PFSK-1 (cell line): ENCODE data around the gene GRIN2A.

Source experiments
- FOXP2 ChIP-seq: optimal IDR thresholded peaks from 2 replicates; pipeline ENCODE3; 2011; ENCODE audit warnings: borderline replicate concordance, control low read depth, inconsistent platforms; ENCODE audit not compliant: insufficient read depth; ENCODE audit errors: extremely low read length, extremely low read depth
- POLR2AphosphoS5 ChIP-seq: IDR thresholded peaks from 2 replicates; pipeline ENCODE4 v1.6.1; 2012; ENCODE audit warnings: low read depth, mild to moderate bottlenecking, control low read depth, low read length, moderate library complexity
- SIN3A ChIP-seq: IDR thresholded peaks from 2 replicates; pipeline ENCODE4 v1.6.1; 2012; ENCODE audit warnings: mild to moderate bottlenecking, low read length, moderate library complexity, borderline replicate concordance; ENCODE audit not compliant: insufficient read depth
- TAF1 ChIP-seq: IDR thresholded peaks from 2 replicates; pipeline ENCODE4 v1.6.1; 2012; ENCODE audit warnings: low read length, control low read depth, borderline replicate concordance; ENCODE audit not compliant: insufficient read depth
- TF ChIP-seq, protein P1 (sequence below), 2 experiments: IDR thresholded peaks; 2 replicates each; pipeline versions ENCODE4 v1.6.1 to v1.8.0; 2011 to 2012; ENCODE audit warnings: low read depth in 2 of 2, low read length in 2 of 2, control low read depth in 1 of 2, inconsistent platforms in 1 of 2, mild to moderate bottlenecking in 1 of 2, moderate library complexity in 1 of 2; ENCODE audit not compliant: insufficient read depth in 1 of 2

The GRIN2A gene

DNA sequence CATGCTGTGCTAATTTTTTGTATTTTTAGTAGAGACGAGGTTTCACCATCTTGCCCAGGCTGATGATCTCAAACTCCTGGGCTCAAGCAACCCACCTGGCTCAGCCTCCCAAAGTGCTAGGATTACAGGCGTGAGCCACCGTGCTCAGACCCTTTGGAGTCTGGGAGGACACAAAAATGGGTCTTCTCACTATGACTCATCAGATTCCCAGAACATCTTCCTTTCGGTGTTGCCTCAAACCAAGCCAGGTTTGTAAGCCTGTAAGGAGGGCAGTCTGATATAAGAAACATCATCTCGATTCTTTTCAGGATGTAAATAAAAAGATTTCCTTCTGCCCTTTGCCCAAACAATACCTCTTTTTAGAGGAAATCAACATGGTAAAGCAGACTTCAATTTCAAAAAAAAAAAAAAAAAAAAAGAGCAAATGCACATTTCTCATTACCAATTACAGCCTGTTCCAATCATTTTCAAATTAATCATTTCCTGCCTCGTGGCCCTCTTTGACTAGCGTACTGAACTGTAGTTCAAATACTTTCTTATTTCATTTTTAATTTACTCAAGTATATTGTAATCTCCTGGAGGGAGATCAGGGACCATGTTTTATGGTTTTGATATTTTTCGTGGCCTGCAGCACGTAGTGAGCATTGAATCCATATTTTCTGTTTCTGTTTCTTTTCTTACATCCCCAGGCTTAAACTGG, 409.6 kb downstream of the GRIN2A start:
- TF ChIP-seq POLR2AphosphoS5 (no peak), SIN3A (no peak), FOXP2 (no peak), TAF1 (no peak)
- TF ChIP-seq, protein P1, sequence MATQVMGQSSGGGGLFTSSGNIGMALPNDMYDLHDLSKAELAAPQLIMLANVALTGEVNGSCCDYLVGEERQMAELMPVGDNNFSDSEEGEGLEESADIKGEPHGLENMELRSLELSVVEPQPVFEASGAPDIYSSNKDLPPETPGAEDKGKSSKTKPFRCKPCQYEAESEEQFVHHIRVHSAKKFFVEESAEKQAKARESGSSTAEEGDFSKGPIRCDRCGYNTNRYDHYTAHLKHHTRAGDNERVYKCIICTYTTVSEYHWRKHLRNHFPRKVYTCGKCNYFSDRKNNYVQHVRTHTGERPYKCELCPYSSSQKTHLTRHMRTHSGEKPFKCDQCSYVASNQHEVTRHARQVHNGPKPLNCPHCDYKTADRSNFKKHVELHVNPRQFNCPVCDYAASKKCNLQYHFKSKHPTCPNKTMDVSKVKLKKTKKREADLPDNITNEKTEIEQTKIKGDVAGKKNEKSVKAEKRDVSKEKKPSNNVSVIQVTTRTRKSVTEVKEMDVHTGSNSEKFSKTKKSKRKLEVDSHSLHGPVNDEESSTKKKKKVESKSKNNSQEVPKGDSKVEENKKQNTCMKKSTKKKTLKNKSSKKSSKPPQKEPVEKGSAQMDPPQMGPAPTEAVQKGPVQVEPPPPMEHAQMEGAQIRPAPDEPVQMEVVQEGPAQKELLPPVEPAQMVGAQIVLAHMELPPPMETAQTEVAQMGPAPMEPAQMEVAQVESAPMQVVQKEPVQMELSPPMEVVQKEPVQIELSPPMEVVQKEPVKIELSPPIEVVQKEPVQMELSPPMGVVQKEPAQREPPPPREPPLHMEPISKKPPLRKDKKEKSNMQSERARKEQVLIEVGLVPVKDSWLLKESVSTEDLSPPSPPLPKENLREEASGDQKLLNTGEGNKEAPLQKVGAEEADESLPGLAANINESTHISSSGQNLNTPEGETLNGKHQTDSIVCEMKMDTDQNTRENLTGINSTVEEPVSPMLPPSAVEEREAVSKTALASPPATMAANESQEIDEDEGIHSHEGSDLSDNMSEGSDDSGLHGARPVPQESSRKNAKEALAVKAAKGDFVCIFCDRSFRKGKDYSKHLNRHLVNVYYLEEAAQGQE (IDR thresholded peaks at IDR 0.05; ENCODE audit: insufficient read depth in 1 of 2, low read depth in 2 of 2, low read length in 2 of 2): no peak

DNA sequence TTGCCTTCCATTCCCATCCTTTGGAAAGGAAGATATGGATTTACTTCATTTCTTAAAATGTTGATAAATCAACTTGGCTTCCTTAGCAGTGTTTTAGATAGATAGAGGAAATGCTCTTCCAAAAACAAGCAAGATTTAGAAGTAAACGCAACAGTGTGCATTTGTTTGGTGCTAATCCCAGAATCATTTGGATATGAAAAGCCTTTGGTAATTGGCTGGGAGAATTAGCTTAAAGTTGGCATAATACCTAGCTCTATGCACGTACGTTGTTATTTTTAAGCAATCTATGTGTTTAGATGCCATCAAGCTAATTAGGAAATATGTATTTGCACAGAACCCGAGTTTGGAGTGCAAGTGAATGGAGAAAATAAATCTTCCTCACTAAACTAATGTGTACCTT, 415.3 kb downstream of the GRIN2A start:
- TF ChIP-seq TAF1: no peak
- no peak for TF ChIP-seq POLR2AphosphoS5
- TF ChIP-seq, protein P1 (IDR thresholded peaks at IDR 0.05; ENCODE audit: insufficient read depth in 1 of 2, low read depth in 2 of 2, low read length in 2 of 2): no peak
- TF ChIP-seq FOXP2: no peak
- TF ChIP-seq SIN3A: no peak

DNA sequence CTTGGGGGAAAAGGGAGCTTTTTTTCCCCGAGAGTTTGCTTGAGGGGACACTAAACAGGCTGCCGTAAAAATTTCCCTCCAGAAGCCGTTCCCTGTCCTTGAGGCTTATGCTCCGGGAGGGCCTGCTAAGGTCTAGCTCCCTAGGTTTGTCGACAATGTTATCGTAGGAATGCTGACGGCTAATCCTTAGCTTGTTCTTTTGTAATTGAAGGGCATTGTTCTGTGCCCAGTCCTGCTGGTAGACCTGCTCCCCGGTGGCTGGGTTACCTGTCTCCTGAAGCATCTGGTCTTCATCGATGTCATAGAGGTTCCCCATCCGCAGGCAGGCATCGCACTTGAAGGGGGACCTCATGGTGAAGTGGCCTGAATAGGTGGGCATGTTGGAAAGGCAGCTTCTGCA, 418.7 kb downstream of the GRIN2A start:
- TF ChIP-seq, protein P1 (IDR thresholded peaks at IDR 0.05; ENCODE audit: insufficient read depth in 1 of 2, low read depth in 2 of 2, low read length in 2 of 2): no peak
- TF ChIP-seq SIN3A (no peak), POLR2AphosphoS5 (no peak), FOXP2 (no peak)

DNA sequence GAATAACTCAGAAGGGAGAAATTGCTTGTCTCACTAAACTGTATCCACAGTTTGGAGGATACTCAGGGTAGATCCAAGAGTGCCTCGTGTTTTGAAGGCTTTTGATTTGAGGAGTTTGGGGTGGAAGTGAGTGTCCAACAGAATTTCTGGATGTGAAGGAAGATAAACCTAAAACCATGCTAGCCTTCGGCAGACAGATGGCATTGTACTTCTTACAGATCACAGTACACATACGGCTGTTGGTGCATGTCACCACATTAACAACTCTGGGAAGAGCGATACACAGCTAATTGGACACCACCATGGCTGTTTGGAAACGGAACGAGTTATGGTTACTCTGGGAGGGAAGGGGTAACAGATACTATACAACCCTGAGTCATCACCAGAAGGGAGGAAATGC, 420.4 kb downstream of the GRIN2A start:
- no peak for TF ChIP-seq POLR2AphosphoS5
- no peak for TF ChIP-seq SIN3A
- TF ChIP-seq, protein P1 (IDR thresholded peaks at IDR 0.05; ENCODE audit: insufficient read depth in 1 of 2, low read depth in 2 of 2, low read length in 2 of 2): no peak
- no peak for TF ChIP-seq TAF1
- no peak for TF ChIP-seq FOXP2

DNA sequence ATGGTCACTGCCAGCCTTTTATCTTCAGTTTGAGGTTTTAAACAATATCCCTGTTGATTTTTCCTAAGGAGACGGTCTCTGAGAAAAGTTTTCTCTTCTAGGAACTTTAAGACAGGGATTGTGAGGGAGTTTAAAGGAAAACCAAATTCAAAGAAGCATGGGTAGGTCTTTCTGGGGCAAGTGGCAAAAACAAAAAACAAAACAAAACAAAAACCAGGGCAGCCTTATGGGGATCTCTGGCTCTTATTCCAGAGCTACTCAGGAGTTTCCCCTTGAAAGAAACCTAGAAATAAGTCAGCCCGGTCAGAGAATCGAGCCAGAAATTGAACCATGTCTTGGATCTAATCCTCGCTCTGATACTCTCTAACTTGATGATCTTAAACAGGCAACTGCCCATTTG, 424.5 kb downstream of the GRIN2A start:
- TF ChIP-seq TAF1 (no peak), SIN3A (no peak), FOXP2 (no peak), POLR2AphosphoS5 (no peak)
- TF ChIP-seq, protein P1 (IDR thresholded peaks at IDR 0.05; ENCODE audit: insufficient read depth in 1 of 2, low read depth in 2 of 2, low read length in 2 of 2): no peak
